ENCODE results near the gene HS6ST1.

DNA sequence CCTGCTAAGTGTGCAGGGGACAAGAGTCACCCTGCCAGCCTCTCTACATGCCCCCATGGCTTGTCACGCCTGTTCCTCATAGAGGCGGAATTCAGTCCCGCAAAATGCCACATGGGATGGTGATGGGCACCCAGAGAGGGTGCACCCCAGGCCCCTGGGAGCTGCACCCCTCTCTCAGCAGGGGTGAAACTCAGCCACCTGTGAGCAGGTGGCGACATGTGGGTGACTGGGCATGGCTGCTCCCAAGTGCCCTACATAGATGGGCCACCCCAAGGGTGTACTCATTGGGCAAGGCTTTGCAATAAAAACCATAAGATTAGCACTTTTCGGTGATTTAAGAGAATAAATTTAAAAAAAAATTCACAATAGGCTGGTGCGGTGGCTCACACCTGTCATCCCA lies 6.3 kb downstream of the HS6ST1 start:
- TF ChIP-seq, protein P1, sequence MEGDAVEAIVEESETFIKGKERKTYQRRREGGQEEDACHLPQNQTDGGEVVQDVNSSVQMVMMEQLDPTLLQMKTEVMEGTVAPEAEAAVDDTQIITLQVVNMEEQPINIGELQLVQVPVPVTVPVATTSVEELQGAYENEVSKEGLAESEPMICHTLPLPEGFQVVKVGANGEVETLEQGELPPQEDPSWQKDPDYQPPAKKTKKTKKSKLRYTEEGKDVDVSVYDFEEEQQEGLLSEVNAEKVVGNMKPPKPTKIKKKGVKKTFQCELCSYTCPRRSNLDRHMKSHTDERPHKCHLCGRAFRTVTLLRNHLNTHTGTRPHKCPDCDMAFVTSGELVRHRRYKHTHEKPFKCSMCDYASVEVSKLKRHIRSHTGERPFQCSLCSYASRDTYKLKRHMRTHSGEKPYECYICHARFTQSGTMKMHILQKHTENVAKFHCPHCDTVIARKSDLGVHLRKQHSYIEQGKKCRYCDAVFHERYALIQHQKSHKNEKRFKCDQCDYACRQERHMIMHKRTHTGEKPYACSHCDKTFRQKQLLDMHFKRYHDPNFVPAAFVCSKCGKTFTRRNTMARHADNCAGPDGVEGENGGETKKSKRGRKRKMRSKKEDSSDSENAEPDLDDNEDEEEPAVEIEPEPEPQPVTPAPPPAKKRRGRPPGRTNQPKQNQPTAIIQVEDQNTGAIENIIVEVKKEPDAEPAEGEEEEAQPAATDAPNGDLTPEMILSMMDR (IDR thresholded peaks at IDR 0.05), result no peak
- TF ChIP-seq POLR2A (IDR thresholded peaks at IDR 0.05), result no peak

Measured in prostate gland (tissue), 2 donors.